ENCODE results near the gene XXYLT1.
A peak's percentile ranks its signal among the peaks of the same experiment; 100 is the strongest.

- TF ChIP-seq CTCF (IDR thresholded peaks at IDR 0.05 in 2 of 3, conservative IDR thresholded peaks at IDR 0.05 in 1 of 3; ENCODE audit: insufficient read depth in 2 of 3, low read depth in 1 of 3, low read length in 3 of 3), result peak; percentile 96 to 99 (median 99)
- TF ChIP-seq BRCA1 (IDR thresholded peaks at IDR 0.05), result no peak
- TF ChIP-seq BRCA1 (CRISPR knock-in tag; IDR thresholded peaks at IDR 0.05), result no peak
- TF ChIP-seq KDM5B (IDR thresholded peaks at IDR 0.05; ENCODE audit: insufficient replicate concordance, low read depth, low read length), result no peak
- no peak for TF ChIP-seq TAF9B (IDR thresholded peaks at IDR 0.05; ENCODE audit: partially characterized antibody)
- 0 out of 4 replicates have a peak, but pooled peaks of 1 of the 2 experiments have one; percentile 25 for TF ChIP-seq CSDE1 (IDR thresholded peaks at IDR 0.05)
- no peak for TF ChIP-seq TAF1 (IDR thresholded peaks at IDR 0.05; ENCODE audit: control insufficient read depth, extremely low read depth, insufficient read depth, low read length, severe bottlenecking)
- TF ChIP-seq RAD21 (CRISPR knock-in tag; conservative IDR thresholded peaks at IDR 0.05 in 1 of 2, IDR thresholded peaks at IDR 0.05 in 1 of 2), result peak; percentile 98 to 99
- no peak for TF ChIP-seq CREB5 (CRISPR knock-in tag; IDR thresholded peaks at IDR 0.05)
- TF ChIP-seq ZNF318 (IDR thresholded peaks at IDR 0.05; ENCODE audit: borderline replicate concordance in 1 of 2, low read depth in 1 of 2), result no peak
These were observed 668 bp upstream of the XXYLT1 start for GRCh38 chr3:195271410-195272243.

All from K562 (cell line).